ENCODE results near the gene C14orf119.
"Not testable (repeated sequence)": the region's sequence is repeated elsewhere in the genome, so short reads cannot be mapped to it uniquely, and the experiment has no call there.

C14orf119 gene

DNA sequence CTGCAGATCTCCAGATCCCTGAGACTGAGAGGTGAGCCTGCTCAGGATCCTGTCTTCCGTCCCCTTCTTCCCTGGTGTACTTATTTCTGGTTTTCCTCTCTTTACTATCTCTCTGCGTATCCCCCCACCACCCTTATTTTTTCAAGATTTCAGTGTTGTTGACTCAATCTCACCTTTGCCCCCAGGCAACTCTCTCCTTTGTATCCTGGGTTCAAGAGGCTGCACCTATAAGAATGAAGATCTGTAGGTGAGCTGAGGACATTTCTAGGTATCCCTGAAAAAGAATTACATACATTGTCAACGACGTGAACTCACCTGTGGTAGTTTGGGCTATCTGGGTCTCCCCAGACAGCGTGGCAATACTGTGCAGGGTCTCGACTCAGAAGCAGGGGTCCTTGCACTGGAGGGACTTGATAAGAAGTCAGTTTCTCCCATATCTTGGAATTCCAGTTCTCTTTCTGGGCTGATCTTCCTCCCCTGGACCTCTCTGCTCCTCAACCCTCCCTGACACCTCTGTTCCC, 8.8 kb downstream of the C14orf119 start:
- H3K27ac ChIP-seq (ENCODE audit: low read depth, low read length) = no peak overlapping the region
- H3K9me3 ChIP-seq (ENCODE audit: control insufficient read depth, insufficient read depth, low read depth, low read length) = 0 out of 2 replicates have a peak, but pooled peaks cover 2% of the 10 kb centered on the region
- peak overlapping the region; percentile 24 for H3K9ac ChIP-seq (ENCODE audit: low read length)
- 0 out of 2 replicates have a peak, but pooled peaks cover 2% of the 10 kb centered on the region for H3K36me3 ChIP-seq (ENCODE audit: control insufficient read depth, insufficient read depth, low read length)
- H3K4me3 ChIP-seq (ENCODE audit: low read depth, low read length) = 0 out of 2 replicates have a peak overlapping the region, but pooled peaks have one; percentile 26
- H3K27me3 ChIP-seq (ENCODE audit: control insufficient read depth, insufficient read depth, low read length) = no peaks in the 10 kb centered on the region
- peaks cover 42% of the 10 kb centered on the region for H3K4me1 ChIP-seq (ENCODE audit: control insufficient read depth, insufficient read depth, low read length)

DNA sequence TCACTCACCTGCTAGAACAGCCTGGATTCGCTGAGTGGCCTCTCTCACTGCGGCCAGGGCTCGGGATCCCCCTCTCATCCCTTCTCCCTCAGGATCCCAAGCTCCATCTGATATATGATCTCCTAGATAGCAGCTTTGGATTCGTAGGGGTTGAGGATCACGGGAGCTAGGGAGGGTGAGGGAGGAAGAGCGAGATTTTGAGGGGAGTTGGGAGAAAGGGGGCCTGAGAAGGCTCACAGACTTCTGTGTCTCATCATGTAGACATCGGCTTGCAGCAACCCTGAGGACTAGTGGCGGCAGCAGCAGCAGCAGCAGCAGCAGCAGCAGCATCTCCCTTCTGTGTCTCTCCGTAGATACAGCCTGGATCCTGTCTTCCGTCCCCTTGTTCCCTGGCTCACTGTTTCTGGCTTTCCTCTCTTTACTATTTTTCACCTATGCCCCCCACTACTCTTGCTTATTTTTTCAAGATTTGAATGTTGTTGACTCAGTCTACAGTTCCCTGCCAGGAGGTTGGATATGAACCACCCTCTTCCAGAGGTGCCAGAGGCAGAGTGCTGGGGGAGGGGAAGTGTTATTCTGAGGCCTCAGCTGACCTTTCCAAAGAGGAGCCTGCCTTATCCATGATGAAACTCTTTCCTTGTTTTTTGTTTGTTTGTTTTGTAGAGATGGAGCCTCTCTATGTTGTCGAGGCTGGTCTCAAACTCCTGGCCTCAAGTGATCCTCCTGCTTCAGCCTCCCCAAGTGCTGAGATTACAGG, 9.5 kb downstream of the C14orf119 start, which contains the start of gene CIROP:
Gene CIROP, minus strand, starts transcription at position 399 of the 757 bp plus-strand sequence. Its CDS starts 69 bp downstream, at position 330.
- Histone ChIP-seq H3K9ac (ENCODE audit: low read length) (peak within 1 kb of the TSS; percentile 24), H3K36me3 (ENCODE audit: control insufficient read depth, insufficient read depth, low read length) (no peaks in the 10 kb centered on the region), H3K27me3 (ENCODE audit: control insufficient read depth, insufficient read depth, low read length) (no peaks in the 10 kb centered on the region), H3K4me3 (ENCODE audit: low read depth, low read length) (peak within 1 kb of the TSS; percentile 26; the same call in 1 of the 2 replicates), H3K4me1 (ENCODE audit: control insufficient read depth, insufficient read depth, low read length) (peaks cover 37% of the 10 kb centered on the region), H3K9me3 (ENCODE audit: control insufficient read depth, insufficient read depth, low read depth, low read length) (0 out of 2 replicates have a peak, but pooled peaks cover 2% of the 10 kb centered on the region), H3K27ac (ENCODE audit: low read depth, low read length) (no peak within 1 kb of the TSS)

DNA sequence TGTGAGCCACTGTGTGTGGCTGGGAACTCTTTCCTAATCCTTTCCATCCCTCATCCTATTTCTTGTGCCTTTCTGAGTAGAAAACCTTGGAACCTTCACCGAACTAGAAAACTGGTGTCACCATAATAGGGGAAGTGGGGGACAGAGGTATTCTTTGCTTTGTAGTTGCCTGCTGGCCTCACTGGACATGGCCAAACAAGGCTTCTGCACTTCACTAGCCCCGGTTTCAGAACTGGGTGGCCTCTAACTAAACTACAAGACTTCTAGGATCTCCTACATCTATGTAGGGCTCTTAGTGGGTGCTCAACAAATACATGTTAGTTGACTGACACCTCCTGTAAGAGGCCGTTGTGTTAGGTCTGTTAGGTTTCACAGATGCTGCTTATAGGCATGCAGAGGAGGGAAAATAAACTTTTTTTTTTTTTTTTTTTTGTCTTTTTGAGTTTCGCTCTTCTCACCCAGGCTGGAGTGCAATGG, 10.1 kb downstream of the C14orf119 start:
- no peaks in the 10 kb centered on the region for H3K36me3 ChIP-seq (ENCODE audit: control insufficient read depth, insufficient read depth, low read length)
- H3K9ac ChIP-seq (ENCODE audit: low read length) = no peak overlapping the region
- H3K27me3 ChIP-seq (ENCODE audit: control insufficient read depth, insufficient read depth, low read length) = peaks cover under 1% of the 10 kb centered on the region; the same call in 1 of the 2 replicates
- H3K4me3 ChIP-seq (ENCODE audit: low read depth, low read length) = no peak overlapping the region
- peaks cover 36% of the 10 kb centered on the region for H3K4me1 ChIP-seq (ENCODE audit: control insufficient read depth, insufficient read depth, low read length)
- 0 out of 2 replicates have a peak, but pooled peaks cover 2% of the 10 kb centered on the region for H3K9me3 ChIP-seq (ENCODE audit: control insufficient read depth, insufficient read depth, low read depth, low read length)
- no peak overlapping the region for H3K27ac ChIP-seq (ENCODE audit: low read depth, low read length)

DNA sequence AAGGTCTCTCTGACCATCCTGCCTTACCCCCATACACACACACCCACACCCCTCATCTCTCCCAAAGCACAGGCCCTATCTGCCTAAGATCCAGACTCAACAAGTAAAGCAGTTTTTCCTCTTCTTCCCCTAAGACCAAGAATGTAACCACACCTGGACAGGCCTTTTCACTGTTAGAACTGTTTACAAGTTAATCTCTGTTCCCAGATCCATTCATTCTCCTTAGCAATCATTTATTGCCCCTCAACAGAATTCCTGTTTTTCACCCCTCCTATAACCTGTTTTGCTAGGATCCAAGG, 11.4 kb downstream of the C14orf119 start:
- H3K27ac ChIP-seq (ENCODE audit: low read depth, low read length) = no peak overlapping the region
- peaks cover 12% of the 10 kb centered on the region for H3K27me3 ChIP-seq (ENCODE audit: control insufficient read depth, insufficient read depth, low read length)
- H3K36me3 ChIP-seq (ENCODE audit: control insufficient read depth, insufficient read depth, low read length) = no peaks in the 10 kb centered on the region
- H3K4me1 ChIP-seq (ENCODE audit: control insufficient read depth, insufficient read depth, low read length) = peaks cover 30% of the 10 kb centered on the region
- H3K9me3 ChIP-seq (ENCODE audit: control insufficient read depth, insufficient read depth, low read depth, low read length) = 0 out of 2 replicates have a peak, but pooled peaks cover 2% of the 10 kb centered on the region
- no peak overlapping the region for H3K9ac ChIP-seq (ENCODE audit: low read length)
- no peak overlapping the region for H3K4me3 ChIP-seq (ENCODE audit: low read depth, low read length)

DNA sequence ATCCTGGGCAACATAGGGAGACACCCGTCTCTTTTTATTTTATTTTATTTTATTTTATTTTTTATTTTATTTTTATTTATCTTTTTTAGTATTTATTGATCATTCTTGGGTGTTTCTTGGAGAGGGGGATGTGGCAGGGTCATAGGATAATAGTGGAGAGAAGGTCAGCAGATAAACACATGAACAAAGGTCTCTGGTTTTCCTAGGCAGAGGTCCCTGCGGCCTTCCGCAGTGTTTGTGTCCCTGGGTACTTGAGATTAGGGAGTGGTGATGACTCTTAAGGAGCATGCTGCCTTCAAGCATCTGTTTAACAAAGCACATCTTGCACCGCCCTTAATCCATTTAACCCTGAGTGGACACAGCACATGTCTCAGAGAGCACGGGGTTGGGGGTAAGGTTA, 12.3 kb downstream of the C14orf119 start:
- H3K27ac ChIP-seq (ENCODE audit: low read depth, low read length); H3K4me3 ChIP-seq (ENCODE audit: low read depth, low read length); H3K9ac ChIP-seq (ENCODE audit: low read length); H3K36me3 ChIP-seq (ENCODE audit: control insufficient read depth, insufficient read depth, low read length); H3K9me3 ChIP-seq (ENCODE audit: control insufficient read depth, insufficient read depth, low read depth, low read length): not testable (repeated sequence)
- Histone ChIP-seq H3K4me1 (ENCODE audit: control insufficient read depth, insufficient read depth, low read length) (peaks cover 33% of the 10 kb centered on the region), H3K27me3 (ENCODE audit: control insufficient read depth, insufficient read depth, low read length) (peaks cover 19% of the 10 kb centered on the region)

DNA sequence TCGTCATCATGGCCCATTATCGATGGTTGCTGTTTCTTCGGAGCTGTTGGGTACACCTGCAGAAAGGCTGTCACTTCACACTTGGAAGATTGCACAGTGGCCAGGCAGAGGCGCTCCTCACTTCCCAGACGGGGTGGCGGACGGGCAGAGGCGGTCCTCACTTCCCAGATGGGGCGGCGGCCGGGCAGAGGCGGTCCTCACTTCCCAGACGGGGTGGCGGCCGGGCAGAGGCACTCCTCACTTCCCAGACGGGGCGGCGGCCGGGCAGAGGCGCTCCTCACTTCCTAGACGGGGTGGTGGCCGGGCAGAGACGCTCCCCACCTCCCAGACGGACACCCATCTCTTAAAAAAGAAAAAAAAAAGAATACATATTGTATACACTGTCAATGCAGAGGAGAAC, 12.9 kb downstream of the C14orf119 start:
- not testable (repeated sequence) for H3K4me3 ChIP-seq (ENCODE audit: low read depth, low read length); H3K9me3 ChIP-seq (ENCODE audit: control insufficient read depth, insufficient read depth, low read depth, low read length); H3K36me3 ChIP-seq (ENCODE audit: control insufficient read depth, insufficient read depth, low read length); H3K27ac ChIP-seq (ENCODE audit: low read depth, low read length); H3K9ac ChIP-seq (ENCODE audit: low read length)
- H3K4me1 ChIP-seq (ENCODE audit: control insufficient read depth, insufficient read depth, low read length) = peaks cover 38% of the 10 kb centered on the region
- peaks cover 19% of the 10 kb centered on the region for H3K27me3 ChIP-seq (ENCODE audit: control insufficient read depth, insufficient read depth, low read length)

DNA sequence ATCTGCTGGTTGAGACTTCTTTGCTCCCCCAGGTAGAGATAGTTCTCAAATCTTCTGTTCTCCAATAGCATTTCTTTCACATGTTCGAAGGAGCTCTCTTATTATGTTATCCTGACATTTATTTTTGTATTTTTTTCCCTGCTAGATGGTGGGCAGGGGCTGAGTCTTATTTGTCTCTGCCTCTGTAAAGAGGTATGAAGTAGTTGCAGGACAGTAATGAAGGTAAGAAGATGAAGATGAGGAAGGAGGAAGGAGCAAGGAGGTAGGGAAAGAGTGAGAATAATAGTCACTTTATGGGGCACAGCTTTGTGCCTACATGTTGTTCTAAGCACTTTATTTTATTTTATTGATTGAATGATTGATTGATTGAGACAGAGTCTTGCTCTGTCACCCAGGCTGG, 14.5 kb downstream of the C14orf119 start:
- H3K27me3 ChIP-seq (ENCODE audit: control insufficient read depth, insufficient read depth, low read length) = peaks cover 26% of the 10 kb centered on the region
- H3K4me1 ChIP-seq (ENCODE audit: control insufficient read depth, insufficient read depth, low read length) = peaks cover 41% of the 10 kb centered on the region
- H3K27ac ChIP-seq (ENCODE audit: low read depth, low read length) = no peak overlapping the region
- 0 out of 2 replicates have a peak, but pooled peaks cover 2% of the 10 kb centered on the region for H3K9me3 ChIP-seq (ENCODE audit: control insufficient read depth, insufficient read depth, low read depth, low read length)
- no peak overlapping the region for H3K9ac ChIP-seq (ENCODE audit: low read length)
- no peaks in the 10 kb centered on the region for H3K36me3 ChIP-seq (ENCODE audit: control insufficient read depth, insufficient read depth, low read length)
- no peak overlapping the region for H3K4me3 ChIP-seq (ENCODE audit: low read depth, low read length)

DNA sequence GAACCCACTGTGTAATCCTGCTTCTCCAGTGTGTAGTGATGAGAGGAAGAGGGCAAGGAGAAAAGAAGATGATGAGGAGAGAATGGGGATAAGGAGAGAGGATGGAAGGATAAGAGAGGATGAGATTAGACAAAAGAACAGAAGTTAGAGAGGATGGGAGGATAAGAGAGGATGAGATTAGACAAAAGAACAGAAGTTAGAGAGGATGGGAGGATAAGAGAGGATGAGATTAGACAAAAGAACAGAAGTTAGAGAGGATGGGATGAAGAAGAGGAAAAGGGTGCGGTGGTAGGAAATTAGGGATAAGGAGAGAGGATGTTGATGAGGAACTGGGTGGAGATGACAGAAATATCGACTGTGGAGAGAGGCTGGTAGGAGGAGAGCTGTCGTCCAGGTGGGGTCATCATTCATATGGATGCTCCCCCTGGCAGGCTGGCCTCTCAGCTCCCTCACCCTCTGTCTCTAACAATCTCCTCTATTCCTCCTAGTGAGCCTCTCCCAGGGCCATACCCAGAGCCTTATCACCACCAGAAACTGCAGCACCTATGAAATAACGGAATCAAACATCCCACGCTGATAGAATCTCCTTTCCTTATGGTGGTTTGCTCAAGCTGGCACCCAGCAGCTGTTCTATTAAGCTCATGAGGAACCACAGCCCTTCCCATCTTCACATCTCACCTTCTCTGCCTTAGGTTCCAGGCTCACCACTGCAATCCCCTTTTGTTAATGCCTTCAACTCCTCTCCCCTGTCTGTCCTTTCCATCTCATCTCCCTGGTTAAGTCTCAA, 15.5 kb downstream of the C14orf119 start:
- Histone ChIP-seq H3K27ac (ENCODE audit: low read depth, low read length) (no peak overlapping the region), H3K9me3 (ENCODE audit: control insufficient read depth, insufficient read depth, low read depth, low read length) (0 out of 2 replicates have a peak, but pooled peaks cover 2% of the 10 kb centered on the region), H3K4me1 (ENCODE audit: control insufficient read depth, insufficient read depth, low read length) (peaks cover 38% of the 10 kb centered on the region), H3K9ac (ENCODE audit: low read length) (no peak overlapping the region), H3K4me3 (ENCODE audit: low read depth, low read length) (no peak overlapping the region), H3K27me3 (ENCODE audit: control insufficient read depth, insufficient read depth, low read length) (peaks cover 26% of the 10 kb centered on the region), H3K36me3 (ENCODE audit: control insufficient read depth, insufficient read depth, low read length) (no peaks in the 10 kb centered on the region)

DNA sequence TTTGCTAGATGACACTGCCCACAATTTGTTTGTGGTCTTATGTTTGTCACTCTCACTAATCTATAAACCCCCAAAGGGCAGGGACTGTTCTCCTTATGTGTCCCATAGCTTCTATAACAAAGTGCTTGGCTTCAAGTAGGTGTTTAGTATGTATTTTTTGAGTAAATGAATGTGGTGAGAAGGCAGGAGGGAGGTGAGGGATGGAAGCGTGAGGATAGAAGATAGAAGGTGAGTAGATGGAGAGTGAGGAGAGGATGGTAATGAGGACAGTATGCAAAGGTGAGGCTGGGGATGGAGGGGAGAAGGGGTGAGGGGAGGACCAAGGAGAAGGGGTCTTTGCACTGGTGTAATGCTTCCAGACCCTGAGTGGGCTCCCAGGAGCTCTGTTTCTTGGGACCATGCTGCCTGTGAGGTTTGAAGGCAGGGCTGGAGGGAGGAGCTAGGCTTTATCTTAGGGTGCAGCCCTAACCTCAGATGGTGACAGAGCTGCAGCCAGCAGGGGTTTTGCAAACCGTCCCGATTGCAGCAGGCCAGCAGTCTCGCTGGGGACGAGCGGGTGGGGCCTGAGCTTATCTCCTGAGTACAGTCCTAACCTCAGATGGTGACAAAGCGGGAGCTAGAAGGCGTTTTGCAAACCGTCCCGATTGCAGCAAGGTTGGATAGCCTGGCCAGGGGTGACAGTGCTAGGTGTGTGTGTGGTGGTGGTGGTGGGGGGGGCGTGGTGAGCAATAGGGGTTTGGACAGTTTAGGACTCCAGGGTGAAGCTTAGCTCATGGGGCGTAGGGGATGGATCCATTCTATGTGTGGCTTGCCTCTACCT, 17.3 kb downstream of the C14orf119 start:
- H3K9me3 ChIP-seq (ENCODE audit: control insufficient read depth, insufficient read depth, low read depth, low read length) = 0 out of 2 replicates have a peak, but pooled peaks cover 2% of the 10 kb centered on the region
- H3K27me3 ChIP-seq (ENCODE audit: control insufficient read depth, insufficient read depth, low read length) = peaks cover 26% of the 10 kb centered on the region
- no peak overlapping the region for H3K27ac ChIP-seq (ENCODE audit: low read depth, low read length)
- peaks cover 29% of the 10 kb centered on the region for H3K4me1 ChIP-seq (ENCODE audit: control insufficient read depth, insufficient read depth, low read length)
- no peak overlapping the region for H3K9ac ChIP-seq (ENCODE audit: low read length)
- no peak overlapping the region for H3K4me3 ChIP-seq (ENCODE audit: low read depth, low read length)
- no peaks in the 10 kb centered on the region for H3K36me3 ChIP-seq (ENCODE audit: control insufficient read depth, insufficient read depth, low read length)

DNA sequence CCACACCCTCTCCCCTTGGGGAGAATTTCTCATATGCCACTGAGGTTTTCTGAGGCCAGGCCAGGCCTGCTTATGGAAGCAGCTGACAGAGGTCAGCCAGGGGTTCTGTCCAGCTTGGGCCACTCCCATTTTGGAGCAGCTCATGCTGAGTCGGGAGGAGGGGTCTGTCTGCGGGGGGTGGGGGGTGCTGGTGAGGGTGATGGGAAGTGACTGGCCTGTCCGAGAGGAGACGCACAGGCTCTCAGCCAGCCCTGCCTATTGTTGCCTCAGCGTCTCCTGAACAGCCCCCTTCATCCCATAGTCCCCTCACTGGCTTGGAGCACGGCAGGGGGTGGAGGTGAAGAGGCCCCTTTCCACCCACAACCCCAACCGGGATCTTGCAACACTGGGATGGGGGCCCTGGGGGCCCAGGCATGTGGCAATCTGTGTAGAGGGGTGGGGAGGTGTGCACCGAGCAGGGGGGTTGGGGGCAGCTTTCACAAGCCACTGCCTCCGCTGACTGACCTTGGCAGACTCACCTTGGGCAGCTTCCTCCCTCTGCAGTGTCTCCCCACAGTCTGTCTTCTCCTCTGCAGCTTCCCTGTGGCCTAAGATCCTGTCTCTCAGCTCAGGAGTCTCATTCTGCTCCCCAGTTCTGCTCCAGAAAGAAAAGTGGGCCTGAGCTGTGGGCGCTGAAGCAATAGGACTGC, 18.3 kb downstream of the C14orf119 start:
- Histone ChIP-seq H3K4me1 (ENCODE audit: control insufficient read depth, insufficient read depth, low read length) (peaks cover 31% of the 10 kb centered on the region), H3K4me3 (ENCODE audit: low read depth, low read length) (no peak overlapping the region), H3K27ac (ENCODE audit: low read depth, low read length) (no peak overlapping the region), H3K36me3 (ENCODE audit: control insufficient read depth, insufficient read depth, low read length) (no peaks in the 10 kb centered on the region), H3K9ac (ENCODE audit: low read length) (no peak overlapping the region), H3K9me3 (ENCODE audit: control insufficient read depth, insufficient read depth, low read depth, low read length) (0 out of 2 replicates have a peak, but pooled peaks cover under 1% of the 10 kb centered on the region), H3K27me3 (ENCODE audit: control insufficient read depth, insufficient read depth, low read length) (peaks cover 26% of the 10 kb centered on the region)
